Erythroblast (primary cell): ENCODE results near the gene CARTPT.

Experiments used
- DNase-seq, 2 experiments: peaks; one replicate each; lab custom pipeline; 2025; lab: John Stamatoyannopoulos, UW
- GATA1 ChIP-seq: IDR thresholded peaks from 2 replicates; pipeline ENCODE4 v1.6.1; 2011; ENCODE audit warnings: low read depth, mild to moderate bottlenecking, control low read depth, low read length, moderate library complexity
- POLR2A ChIP-seq: IDR thresholded peaks from 2 replicates; pipeline ENCODE4 v1.6.1; 2011; ENCODE audit warnings: mild to moderate bottlenecking, low read length

Gene CARTPT

GRCh38 chr5:71705421-71705820, 13.7 kb upstream of the CARTPT start:
- no peak for TF ChIP-seq POLR2A
- TF ChIP-seq GATA1 = no peak
- no peak for DNase-seq

DNA sequence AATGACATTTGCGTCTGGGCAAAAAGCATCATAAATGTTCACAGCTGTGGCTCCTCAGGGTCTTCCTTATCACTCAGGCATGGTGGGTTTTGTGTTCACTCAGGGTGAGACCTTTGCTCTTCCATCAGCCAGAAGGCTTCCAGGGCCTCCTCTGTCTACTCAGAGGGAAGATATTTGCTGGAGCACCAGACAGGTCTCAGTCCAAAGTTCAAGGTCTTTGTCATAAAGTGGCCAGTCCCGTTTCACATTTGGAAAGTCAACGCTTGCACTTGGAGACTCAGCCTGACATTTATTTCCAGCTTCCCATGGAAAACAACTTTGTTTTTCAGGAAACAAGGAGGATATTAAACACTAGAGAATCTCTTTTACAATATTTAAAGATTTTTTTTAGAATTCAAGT, 12.2 kb upstream of the CARTPT start:
- no peak for DNase-seq
- TF ChIP-seq POLR2A = no peak
- TF ChIP-seq GATA1 = no peak

- TF ChIP-seq POLR2A (no peak), GATA1 (no peak)
- no peak for DNase-seq
These were observed 7.5 kb upstream of the CARTPT start for GRCh38 chr5:71711610-71712009.

GRCh38 chr5:71714911-71715310, 4.2 kb upstream of the CARTPT start:
- no peak for DNase-seq
- TF ChIP-seq GATA1 (no peak), POLR2A (no peak)

- TF ChIP-seq GATA1 (no peak), POLR2A (no peak)
- DNase-seq = no peak
These were observed 8.9 kb downstream of the CARTPT start for GRCh38 chr5:71727978-71728377.

GRCh38 chr5:71731015-71731414, 11.9 kb downstream of the CARTPT start:
- DNase-seq = no peak
- no peak for TF ChIP-seq GATA1
- no peak for TF ChIP-seq POLR2A

- no peak for DNase-seq
- TF ChIP-seq POLR2A = no peak
- no peak for TF ChIP-seq GATA1
These were observed 12.9 kb downstream of the CARTPT start for GRCh38 chr5:71732011-71732410.

GRCh38 chr5:71734141-71734540, 15.1 kb downstream of the CARTPT start:
- TF ChIP-seq POLR2A = no peak
- no peak for TF ChIP-seq GATA1
- DNase-seq = no peak

DNA sequence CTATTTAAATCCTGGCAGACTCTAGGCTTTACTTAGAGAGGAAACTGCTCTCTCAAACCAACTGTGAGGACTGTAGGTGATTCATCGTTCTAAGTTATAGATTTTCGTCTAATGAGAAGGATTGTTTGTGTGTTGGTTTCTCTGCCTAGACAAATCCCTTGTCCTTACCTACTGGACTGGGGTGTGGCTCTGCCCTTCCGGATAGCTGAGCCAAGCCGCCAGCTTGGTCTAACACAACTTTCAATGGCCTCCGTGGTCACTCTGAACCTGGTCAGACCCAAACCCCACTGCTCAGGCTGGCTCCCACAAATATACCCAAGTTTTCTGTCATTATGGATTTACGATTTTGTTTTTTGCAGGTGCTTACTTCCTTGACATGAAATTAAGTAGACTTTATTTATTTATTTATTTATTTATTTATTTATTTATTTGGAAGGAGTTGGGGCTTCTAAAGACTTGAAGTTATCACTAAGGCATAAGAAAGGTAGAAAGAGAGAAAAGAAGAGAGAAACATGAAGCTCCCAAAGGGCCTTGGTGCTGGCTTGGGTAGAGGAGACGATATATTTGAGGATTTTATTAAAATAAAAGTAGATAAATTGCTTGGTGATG, 19.0 kb downstream of the CARTPT start:
- no peak for DNase-seq
- TF ChIP-seq GATA1 (no peak), POLR2A (no peak)

GRCh38 chr5:71738662-71739361, 19.7 kb downstream of the CARTPT start:
- TF ChIP-seq GATA1 (no peak), POLR2A (no peak)
- no peak for DNase-seq

GRCh38 chr5:71740015-71740753, 21.1 kb downstream of the CARTPT start:
- TF ChIP-seq POLR2A (no peak), GATA1 (no peak)
- no peak for DNase-seq

DNA sequence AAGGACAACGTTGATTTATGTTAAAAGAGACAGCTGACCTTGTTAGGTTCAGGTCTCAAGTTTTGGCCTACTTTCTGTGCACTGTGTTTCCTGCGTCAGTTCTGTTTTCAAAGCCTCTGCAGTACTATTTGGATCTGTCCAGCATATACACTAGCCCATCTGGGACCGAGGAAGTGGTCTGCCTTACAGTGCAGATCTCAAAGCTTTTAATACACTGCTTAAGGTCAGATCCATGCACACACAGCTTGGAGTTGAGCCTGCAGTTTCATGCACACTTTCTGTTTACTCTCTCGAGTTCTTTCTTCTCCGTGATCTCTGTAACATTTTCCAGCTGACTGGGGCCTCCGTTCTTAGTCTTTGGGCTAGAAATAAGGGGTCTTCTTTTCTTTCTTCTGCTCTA, 24.1 kb downstream of the CARTPT start:
- DNase-seq = no peak
- TF ChIP-seq POLR2A = no peak
- no peak for TF ChIP-seq GATA1

DNA sequence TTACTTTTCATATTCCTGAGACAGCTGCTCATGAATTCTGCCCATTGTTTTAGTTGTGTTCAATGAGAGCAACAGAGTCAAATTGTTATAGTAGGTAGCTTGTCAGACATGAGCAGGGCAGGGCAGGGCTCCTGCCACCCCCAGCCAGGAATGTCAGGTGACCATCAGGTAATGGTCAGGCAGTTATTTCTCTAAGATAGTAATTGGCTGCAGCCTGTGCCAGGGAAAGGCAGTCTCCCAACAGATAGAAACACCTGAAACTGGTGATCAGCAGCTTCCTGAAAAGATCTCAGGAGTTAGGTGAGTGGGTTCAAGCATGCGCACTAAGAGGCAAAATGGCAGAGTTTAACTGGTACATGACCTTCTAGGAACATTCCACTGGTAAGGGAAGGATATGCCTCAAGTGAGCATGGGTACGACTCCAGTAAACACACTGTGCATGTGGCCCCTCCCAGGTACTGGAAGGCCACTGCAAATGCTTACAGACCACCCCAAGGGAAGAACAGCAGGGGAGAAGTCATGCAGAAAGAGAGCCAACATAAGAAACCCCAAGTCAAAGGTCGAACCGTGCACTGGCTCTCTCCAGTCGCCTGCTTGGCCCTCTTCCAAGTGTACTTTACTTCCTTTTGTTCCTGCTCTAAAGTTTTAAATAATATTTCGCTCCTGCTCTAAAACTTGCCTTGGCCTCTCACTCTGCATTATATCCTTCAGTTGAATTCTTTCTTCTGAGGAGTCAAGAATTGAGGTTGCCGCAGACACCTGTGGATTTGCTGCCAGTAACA, 25.1 kb downstream of the CARTPT start:
- TF ChIP-seq POLR2A = no peak
- no peak for TF ChIP-seq GATA1
- DNase-seq = no peak
